GM19438 (cell line): Measurements from ENCODE around the gene RPS28.
A peak's percentile ranks its signal among the peaks of the same experiment; 100 is the strongest.
"Not testable (repeated sequence)": the region's sequence is repeated elsewhere in the genome, so short reads cannot be mapped to it uniquely, and the experiment has no call there.

ENCODE experiments used
- ATAC-seq: cut with Tn5 transposase; IDR thresholded peaks from one replicate; pipeline ENCODE4 v1.9.1; 2021; ENCODE audit warnings: low read depth; ENCODE audit not compliant: unreplicated experiment

RPS28 gene

DNA sequence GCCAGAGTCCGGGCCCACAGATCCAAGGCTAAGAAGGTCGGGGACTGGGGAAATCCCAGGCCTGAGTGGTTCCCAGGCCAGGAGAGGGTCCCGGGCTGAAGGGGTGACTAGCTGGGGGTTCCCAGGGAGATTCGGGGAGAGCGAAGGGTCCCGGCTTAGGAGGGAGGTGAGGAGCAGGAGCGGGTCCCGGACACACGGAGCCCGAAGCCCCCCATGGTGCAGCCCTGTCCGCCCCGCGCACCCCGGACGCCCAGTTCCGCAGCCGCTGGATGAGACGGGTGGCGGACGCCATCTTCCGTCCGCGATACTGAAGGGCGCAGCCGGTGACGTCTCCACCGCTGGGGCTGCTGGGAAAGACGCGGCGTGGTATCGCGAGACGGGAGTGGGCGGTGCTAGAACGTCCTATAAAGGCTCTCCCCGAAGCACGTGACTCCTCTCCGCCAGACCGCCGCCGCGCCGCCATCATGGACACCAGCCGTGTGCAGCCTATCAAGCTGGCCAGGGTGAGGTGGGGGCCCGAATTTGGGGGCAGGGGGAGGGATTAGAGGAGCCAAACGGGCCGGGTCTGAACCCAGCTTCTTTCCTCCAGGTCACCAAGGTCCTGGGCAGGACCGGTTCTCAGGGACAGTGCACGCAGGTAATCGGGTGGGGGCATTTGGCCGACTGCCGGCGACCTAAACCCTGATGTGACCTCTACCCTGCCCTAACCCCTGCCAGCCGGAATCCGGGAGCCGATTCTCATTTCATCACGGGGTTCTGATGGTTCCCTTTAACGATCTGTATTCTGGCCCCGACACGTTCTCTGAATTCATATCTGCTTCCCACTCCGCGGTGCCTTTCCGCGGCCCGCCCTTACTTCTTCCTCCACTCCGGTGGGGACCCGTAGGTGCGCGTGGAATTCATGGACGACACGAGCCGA lies at the start of gene RPS28, which contains the start of gene NDUFA7:
TSS of gene RPS28 (plus strand) at position 430 of the 919 bp plus-strand sequence. CDS start at position 465, 35 bp downstream.
TSS of gene NDUFA7 (minus strand) at position 309 of the 919 bp plus-strand sequence. CDS start at position 292, 17 bp downstream.
- ATAC-seq: peak; percentile 93

GRCh38 chr19:8276508-8276907 lies 44.8 kb upstream of the RPS28 start:
- not testable (repeated sequence) for ATAC-seq

- not testable (repeated sequence) for ATAC-seq
These were observed 30.0 kb upstream of the RPS28 start for GRCh38 chr19:8291337-8291736.

DNA sequence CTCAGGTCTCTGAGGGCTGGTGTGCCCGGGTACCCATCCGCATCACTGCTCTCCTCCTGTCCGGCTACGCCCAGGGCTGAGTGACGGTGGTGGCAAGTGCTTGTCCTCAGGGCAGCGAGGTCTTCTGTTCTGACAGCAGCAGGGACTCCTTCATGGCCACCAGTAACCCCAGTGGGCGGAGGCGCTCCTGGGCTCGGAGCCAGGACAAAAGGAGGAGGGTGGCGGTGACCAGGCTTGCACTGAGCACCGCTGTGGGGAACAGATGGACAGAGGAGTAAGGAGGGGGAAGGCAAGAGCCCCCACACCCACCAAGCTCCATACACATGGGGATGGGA lies 19.0 kb upstream of the RPS28 start:
- no peak for ATAC-seq

DNA sequence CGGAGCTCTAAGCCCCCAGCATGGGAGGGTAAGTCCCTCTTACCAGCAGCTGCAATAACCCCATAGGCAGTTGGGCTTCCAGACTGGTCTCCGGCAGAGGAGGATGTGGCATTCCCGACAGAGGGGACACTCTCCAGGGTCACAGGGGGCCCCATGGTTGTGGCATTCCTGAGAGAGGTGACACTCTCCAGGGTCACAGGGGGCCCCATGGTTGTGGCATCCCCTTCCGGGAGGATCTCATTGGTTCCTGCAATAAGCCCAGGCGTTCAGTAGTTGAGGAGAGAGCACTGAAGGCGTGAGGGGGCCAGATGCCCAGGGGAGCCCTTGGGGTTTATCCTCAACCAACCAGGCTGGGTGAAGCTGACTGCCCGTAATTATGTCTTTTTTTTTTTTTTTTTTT lies 18.6 kb upstream of the RPS28 start:
- no peak for ATAC-seq

- ATAC-seq: no peak
These were observed 16.3 kb upstream of the RPS28 start for GRCh38 chr19:8304841-8305621.

GRCh38 chr19:8305798-8306197 lies 15.5 kb upstream of the RPS28 start:
- ATAC-seq: no peak

DNA sequence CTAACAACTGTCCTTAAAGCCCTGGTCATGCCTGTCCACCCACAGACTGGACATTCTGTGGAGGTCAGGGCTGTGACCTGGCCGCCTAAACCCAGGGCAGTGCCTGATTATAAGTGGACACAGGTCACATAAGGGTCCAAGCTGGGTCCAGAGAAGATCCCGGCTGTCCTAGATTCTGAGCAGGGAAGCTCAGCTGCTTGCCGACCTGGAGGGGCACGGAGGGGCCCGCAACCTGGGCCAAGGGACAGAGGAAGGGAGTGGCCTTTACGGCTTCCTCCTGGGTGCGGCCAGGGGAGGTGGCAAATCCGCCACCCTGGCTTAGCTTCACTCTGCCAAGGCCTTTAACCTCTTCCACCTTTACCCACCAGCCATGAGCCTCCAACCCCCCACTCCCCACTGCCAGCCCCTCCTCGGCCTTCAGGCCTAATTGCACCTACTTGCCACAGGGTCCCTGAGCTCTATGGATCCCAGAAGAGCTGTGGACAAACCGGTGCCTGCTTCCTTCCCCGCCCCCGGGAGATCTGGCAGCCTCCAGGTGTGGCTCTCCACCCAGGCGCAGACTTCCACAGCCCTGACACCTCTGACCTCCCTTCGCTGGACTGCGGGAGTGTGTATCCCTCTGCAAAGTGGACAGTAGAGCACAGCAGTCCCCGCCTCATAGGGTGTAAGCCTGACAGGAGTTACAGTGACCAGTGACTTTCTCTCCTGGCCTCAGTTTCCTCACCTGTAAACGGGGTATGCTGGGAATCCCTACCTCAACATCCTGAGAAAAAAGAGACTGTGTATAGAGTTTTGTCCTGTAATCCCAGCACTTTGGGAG lies 14.9 kb upstream of the RPS28 start:
- no peak for ATAC-seq

DNA sequence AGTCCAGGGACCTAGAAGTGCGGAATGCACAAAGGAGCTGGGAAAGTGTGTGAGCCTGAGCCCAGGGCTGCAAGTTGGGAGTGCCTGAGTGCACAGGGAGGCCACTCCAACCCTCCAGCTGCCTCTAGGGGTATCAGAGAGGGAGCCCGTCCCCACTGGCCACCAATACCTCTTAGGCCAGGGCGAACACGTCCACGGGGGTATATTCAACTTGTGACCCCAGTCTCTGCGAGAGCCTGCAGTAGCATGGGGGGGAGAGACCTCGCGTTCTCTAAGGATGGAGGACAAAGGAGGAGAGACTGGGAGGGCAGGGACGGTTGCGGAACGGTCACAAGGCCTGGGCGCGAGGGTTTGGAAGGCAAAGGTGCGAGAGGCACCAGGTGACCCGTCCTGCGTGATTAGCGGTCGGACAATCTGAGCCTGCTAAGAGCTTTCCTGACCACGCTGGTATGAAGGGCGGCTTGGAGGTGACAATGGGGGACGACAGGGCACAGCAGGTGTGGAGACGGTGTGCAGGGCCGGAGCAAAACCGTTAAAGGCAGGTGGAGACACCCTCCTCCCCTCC lies 13.8 kb upstream of the RPS28 start:
- ATAC-seq: no peak

DNA sequence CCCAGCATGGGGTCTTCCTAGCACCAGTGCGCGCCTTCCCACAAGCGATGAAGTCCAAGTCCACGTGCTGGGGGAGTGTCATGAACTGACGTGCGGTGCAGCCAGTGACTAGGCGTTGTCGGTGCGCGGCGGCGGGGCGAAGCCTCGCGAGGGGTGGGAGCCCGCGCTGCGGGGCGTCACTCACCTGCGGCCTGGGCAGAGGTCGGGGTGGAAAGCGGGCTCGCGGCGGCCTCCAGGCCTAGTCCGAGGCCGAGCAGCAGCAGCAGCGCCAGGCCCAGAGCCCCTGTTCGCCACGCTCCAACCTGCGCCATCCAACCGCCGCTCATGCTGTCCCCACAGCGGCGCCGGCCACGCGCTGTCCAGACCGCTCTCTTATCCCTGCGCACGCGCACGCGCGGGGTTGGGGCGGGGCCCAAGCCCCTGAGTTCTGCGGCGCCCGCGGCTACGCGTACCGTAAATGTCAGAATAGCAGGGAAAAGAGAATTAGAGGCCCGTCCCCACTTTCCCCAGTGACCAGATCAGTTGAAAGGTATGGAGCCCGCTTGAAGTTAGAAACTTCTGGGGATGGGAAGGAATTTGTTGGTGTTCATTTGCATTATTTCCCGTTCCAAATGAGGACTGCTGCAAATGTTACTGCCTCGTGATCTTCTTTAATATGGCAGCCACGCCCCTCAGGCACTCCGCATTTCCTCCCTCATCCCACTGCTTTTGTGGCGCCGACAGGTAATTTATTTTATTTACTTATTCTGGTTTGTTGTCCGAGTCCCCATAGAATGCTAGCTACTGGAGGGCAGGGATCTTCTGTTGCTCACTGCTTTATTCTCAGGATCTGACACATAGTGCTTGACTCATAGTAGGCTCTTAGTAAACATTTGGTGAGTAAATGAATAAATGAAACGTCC lies 13.1 kb upstream of the RPS28 start, which contains the start of gene CD320:
TSS of gene CD320 (minus strand) at position 394 of the 902 bp plus-strand sequence. CDS start at position 326, 68 bp downstream.
- peak; percentile 70 for ATAC-seq

DNA sequence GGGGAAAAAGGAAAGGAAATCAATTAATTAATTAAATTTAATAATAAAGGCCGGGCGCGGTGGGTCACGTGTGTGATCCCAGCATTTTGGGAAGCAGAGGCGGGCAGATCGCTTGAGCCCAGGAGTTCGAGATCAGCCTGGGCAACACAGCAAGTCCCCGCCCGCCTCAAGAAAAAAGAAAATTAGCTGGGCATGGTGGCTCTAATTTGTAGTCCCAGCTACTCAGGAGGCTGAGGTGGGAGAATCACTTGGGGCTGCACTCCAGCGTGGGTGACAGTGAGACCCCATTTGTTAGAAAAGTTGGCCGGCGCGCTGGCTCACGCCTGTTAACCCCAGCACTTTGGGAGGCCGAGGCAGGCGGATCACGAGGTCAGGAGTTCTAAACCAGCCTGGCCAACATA lies 12.4 kb upstream of the RPS28 start:
- no peak for ATAC-seq

DNA sequence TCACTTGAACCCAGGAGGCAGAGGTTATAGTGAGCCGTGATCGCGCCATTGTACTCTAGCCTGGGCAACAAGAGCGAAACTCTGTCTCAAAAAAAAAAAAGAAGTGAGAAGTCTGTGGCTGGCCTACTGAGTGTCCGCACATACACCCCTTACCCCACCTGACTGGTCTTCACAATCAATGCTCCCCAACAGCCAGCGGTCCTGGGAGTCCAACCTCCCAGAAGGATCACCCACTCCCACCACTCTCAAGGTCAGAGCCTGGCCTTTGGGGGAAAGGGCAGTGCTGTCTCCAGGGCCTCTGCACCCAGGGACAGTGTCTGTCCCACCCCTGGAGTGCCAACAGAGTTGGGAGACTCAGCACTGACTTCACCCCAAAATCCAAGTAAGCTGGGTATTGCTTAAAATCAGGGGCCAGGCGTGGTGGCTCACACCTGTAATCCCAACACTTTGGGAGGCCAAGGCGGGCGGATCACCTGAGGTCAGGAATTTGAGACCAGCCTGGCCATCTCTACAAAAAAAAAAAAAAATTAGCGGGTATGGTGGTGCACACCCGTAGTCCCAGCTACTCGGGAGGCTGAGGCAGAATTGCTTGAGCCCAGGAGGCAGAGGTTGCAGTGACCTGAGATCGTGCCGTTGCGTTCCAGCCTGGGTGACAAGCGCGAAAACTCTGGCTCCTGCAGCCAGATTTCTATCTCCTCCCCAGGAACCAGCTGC lies 10.8 kb upstream of the RPS28 start:
- ATAC-seq: no peak

- ATAC-seq: no peak
These were observed 9.6 kb upstream of the RPS28 start for GRCh38 chr19:8311461-8312260.

- not testable (repeated sequence) for ATAC-seq
These were observed 6.2 kb upstream of the RPS28 start for GRCh38 chr19:8314981-8315640.

GRCh38 chr19:8316351-8317125 lies 4.8 kb upstream of the RPS28 start:
- no peak for ATAC-seq

- ATAC-seq: not testable (repeated sequence)
These were observed 2.5 kb upstream of the RPS28 start for GRCh38 chr19:8318835-8319234.
